CD4-positive, CD25-positive, alpha-beta regulatory T cell (primary cell): ENCODE data around the gene ZFYVE1. TPM values are rescaled to one million over a fixed set of nuclear protein-coding genes. Genes with fewer than 3 reads are reported as not detected.
A peak's percentile ranks its signal among the peaks of the same experiment; 100 is the strongest.

Source experiments
- ATAC-seq, 2 donors: fragments of 150-1000 bp; cut with Tn5 transposase; one replicate each; pipeline ENCODE4 v1.10.0; 2021; ENCODE audit warnings: low read depth in 2 of 2, moderate number of reproducible peaks in 2 of 2, moderate library complexity in 1 of 2
- DNase-seq, 3 donors: peaks; one replicate each; pipeline versions ENCODE4 v3.0.0 to v3.0.0-alpha.2; 2012 to 2022; ENCODE audit warnings: mixed read lengths in 1 of 3
- H3K27ac ChIP-seq: one replicate; pipeline ENCODE4 v1.7.0; 2013; ENCODE audit warnings: mild to moderate bottlenecking, low read length; ENCODE audit not compliant: insufficient read depth, poor library complexity, severe bottlenecking
- H3K27me3 ChIP-seq: one replicate; pipeline ENCODE4 v1.7.0; 2013; ENCODE audit warnings: low read length; ENCODE audit not compliant: control insufficient read depth, insufficient read depth
- H3K36me3 ChIP-seq: one replicate; pipeline ENCODE4 v1.7.0; 2013; ENCODE audit warnings: mild to moderate bottlenecking, low read length, moderate library complexity; ENCODE audit not compliant: control insufficient read depth, insufficient read depth
- H3K4me1 ChIP-seq: 2 replicates; pipeline ENCODE4 v1.7.0; 2013; ENCODE audit warnings: mild to moderate bottlenecking, low read length; ENCODE audit not compliant: insufficient read depth, control insufficient read depth, poor library complexity, severe bottlenecking
- H3K4me3 ChIP-seq: one replicate; pipeline ENCODE4 v1.7.0; 2013; ENCODE audit warnings: low read depth, mild to moderate bottlenecking, low read length, moderate library complexity
- H3K9me3 ChIP-seq, 2 experiments: 1 replicate in 1 of 2; 2 replicates in 1 of 2; pipeline ENCODE4 v1.7.0; 2013; ENCODE audit warnings: low read length in 2 of 2, mild to moderate bottlenecking in 1 of 2, moderate library complexity in 1 of 2; ENCODE audit not compliant: control insufficient read depth in 2 of 2
- H3K27ac Mint-ChIP-seq, 3 donors: one replicate each; pipeline ENCODE4 v1.8.0; 2020 to 2022; ENCODE audit warnings: mild to moderate bottlenecking in 3 of 3, mixed read lengths in 3 of 3, moderate library complexity in 2 of 3
- H3K27me3 Mint-ChIP-seq: one replicate; pipeline ENCODE4 v1.8.0; 2022; ENCODE audit warnings: mild to moderate bottlenecking, mixed read lengths
- H3K36me3 Mint-ChIP-seq: one replicate; pipeline ENCODE4 v1.8.0; 2020; ENCODE audit warnings: mixed read lengths
- H3K4me1 Mint-ChIP-seq, 4 donors: one replicate each; pipeline ENCODE4 v1.8.0; 2020 to 2022; ENCODE audit warnings: mixed read lengths in 4 of 4, mild to moderate bottlenecking in 1 of 4
- H3K4me3 Mint-ChIP-seq, 4 donors: one replicate each; pipeline ENCODE4 v1.8.0; 2020 to 2022; ENCODE audit warnings: mild to moderate bottlenecking in 4 of 4, mixed read lengths in 4 of 4, moderate library complexity in 3 of 4
- H3K9me3 Mint-ChIP-seq, 7 donors: one replicate each; pipeline ENCODE4 v1.8.0; 2020 to 2022; ENCODE audit warnings: mixed read lengths in 7 of 7, mild to moderate bottlenecking in 3 of 7, moderate library complexity in 2 of 7
- polyA plus RNA-seq, 4 donors: library from polyadenylated mRNA; unstranded; fragments of 300-500 nt; fragmentation: Illumina TruSeq; gene quantifications; one replicate each; pipeline ENCODE4 v1.2.3, GENCODE V29; 2021
- total RNA-seq: library from RNA; stranded (reverse); gene quantifications from one replicate; pipeline ENCODE4 v1.2.3, GENCODE V29; 2022

The ZFYVE1 gene, protein sequence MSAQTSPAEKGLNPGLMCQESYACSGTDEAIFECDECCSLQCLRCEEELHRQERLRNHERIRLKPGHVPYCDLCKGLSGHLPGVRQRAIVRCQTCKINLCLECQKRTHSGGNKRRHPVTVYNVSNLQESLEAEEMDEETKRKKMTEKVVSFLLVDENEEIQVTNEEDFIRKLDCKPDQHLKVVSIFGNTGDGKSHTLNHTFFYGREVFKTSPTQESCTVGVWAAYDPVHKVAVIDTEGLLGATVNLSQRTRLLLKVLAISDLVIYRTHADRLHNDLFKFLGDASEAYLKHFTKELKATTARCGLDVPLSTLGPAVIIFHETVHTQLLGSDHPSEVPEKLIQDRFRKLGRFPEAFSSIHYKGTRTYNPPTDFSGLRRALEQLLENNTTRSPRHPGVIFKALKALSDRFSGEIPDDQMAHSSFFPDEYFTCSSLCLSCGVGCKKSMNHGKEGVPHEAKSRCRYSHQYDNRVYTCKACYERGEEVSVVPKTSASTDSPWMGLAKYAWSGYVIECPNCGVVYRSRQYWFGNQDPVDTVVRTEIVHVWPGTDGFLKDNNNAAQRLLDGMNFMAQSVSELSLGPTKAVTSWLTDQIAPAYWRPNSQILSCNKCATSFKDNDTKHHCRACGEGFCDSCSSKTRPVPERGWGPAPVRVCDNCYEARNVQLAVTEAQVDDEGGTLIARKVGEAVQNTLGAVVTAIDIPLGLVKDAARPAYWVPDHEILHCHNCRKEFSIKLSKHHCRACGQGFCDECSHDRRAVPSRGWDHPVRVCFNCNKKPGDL
- 22.8 TPM for total RNA-seq
- polyA plus RNA-seq = 1 to 10 TPM; 4.1 to 6.1 (median 5.7) TPM

DNA sequence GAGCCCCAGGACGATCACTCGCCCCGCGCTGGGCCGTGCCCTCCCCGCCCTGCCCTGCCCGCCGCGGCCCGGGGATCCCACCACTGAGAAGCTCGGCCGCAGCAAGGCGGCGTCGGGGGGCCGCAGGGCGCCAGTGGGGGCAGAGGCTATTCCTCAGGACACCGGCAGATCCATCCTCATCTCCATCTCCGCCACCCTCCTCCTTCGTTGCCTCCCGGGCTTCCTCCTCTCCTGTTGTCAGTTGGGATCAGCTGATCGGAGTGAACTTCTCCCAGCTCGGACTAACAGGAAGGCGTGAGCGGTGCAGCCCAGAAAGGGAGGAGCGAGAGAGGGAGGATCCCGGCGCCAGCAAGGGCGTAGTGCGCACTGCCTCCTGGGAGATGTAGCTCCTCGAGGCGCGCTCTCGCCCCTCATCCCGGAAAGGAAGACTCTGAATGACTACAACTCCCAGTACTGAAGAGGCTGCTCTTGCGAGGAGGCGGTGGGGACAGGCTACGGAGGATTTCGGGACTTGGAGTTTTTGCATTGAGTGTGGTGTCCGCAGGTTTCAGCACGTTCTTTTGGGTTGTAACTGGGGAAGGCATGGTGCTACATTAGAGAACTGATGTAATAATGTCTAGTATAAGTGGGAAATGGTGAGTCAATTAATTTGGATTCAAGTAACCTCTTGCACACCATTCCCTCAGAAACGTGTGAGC lies at the start of gene ZFYVE1:
Gene ZFYVE1, minus strand, starts transcription at position 262 of the 698 bp plus-strand sequence. CDS start 2,598 bp downstream, outside the sequence.
- H3K27ac ChIP-seq = peak within 1 kb of the TSS; percentile 47

DNA sequence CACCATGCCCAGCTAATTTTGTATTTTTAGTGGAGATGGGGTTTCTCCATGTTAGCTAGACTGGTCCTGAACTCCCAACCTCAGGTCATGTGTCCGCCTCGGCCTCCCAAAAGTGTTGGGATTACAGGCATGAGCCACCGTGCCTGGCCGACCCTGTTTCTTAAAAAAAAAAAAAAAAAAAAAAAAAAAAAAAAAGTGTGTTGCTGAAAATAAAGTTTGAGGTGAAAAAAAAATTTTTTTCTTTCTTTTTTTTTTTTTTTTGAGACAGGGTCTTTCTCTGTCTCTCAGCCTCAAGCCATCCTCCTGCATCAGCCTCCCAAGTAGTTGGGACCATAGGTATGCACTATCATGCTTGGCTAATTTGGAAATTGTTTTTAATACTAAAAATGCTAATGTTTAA lies 42.7 kb upstream of the ZFYVE1 start:
- no peak overlapping the region for H3K4me3 Mint-ChIP-seq
- DNase-seq (no peak), ATAC-seq (no peak)
- no peak overlapping the region for H3K27ac ChIP-seq
- H3K27me3 ChIP-seq = no peaks in the 10 kb centered on the region
- H3K27ac Mint-ChIP-seq = no peak overlapping the region
- H3K36me3 ChIP-seq = peaks cover 48% of the 10 kb centered on the region
- H3K9me3 Mint-ChIP-seq = no peaks in the 10 kb centered on the region
- H3K9me3 ChIP-seq = no peaks in the 10 kb centered on the region
- no peaks in the 10 kb centered on the region for H3K27me3 Mint-ChIP-seq
- H3K4me1 Mint-ChIP-seq = peaks cover 14 to 64% (median 36%) of the 10 kb centered on the region in 4 donors
- H3K4me1 ChIP-seq = peaks cover 5% of the 10 kb centered on the region
- H3K4me3 ChIP-seq = no peak overlapping the region
- H3K36me3 Mint-ChIP-seq = peaks cover 20% of the 10 kb centered on the region

More for the DNA sequence above, at the start of gene ZFYVE1:
- Histone ChIP-seq H3K27me3 (no peaks in the 10 kb centered on the region), H3K36me3 (peaks cover 16% of the 10 kb centered on the region), H3K4me1 (peaks cover 30% of the 10 kb centered on the region), H3K4me3 (peak within 1 kb of the TSS; percentile 84), H3K9me3 (no peaks in the 10 kb centered on the region)
- Mint-ChIP-seq H3K4me3 (peak within 1 kb of the TSS; percentile 78 to 99 (median 98)), H3K9me3 (no peaks in the 10 kb centered on the region), H3K36me3 (peaks cover 19% of the 10 kb centered on the region), H3K27ac (peak within 1 kb of the TSS; percentile 73 to 98 (median 96)), H3K27me3 (no peaks in the 10 kb centered on the region), H3K4me1 (peaks cover 23 to 50% (median 35%) of the 10 kb centered on the region in 4 donors)
- DNase-seq (peak; percentile 84 to 98 (median 89)), ATAC-seq (peak; percentile 100)

- peak in 1 of 3 donors; percentile 34 for DNase-seq
- H3K36me3 Mint-ChIP-seq = peaks cover 25% of the 10 kb centered on the region
Measured at GRCh38 chr14:73058922-73059673, 32.2 kb upstream of the ZFYVE1 start.

GRCh38 chr14:73058224-73058921 lies 31.5 kb upstream of the ZFYVE1 start, which contains the start of gene RBM25:
TSS of gene RBM25 (plus strand) at chr14:73058534. CDS start at chr14:73071642, 13,108 bp downstream.
- ATAC-seq (peak; percentile 99), DNase-seq (peak; percentile 90 to 98 (median 96))
- peak within 1 kb of the TSS in 2 of 4 donors; percentile 18 to 68 for H3K4me3 Mint-ChIP-seq
- H3K36me3 Mint-ChIP-seq = peaks cover 19% of the 10 kb centered on the region
- peak within 1 kb of the TSS; percentile 86 for H3K4me3 ChIP-seq
- peaks cover 5% of the 10 kb centered on the region for H3K27me3 Mint-ChIP-seq
- no peak within 1 kb of the TSS for H3K27ac Mint-ChIP-seq
- H3K4me1 Mint-ChIP-seq = peaks cover 1 to 46% (median 30%) of the 10 kb centered on the region in 4 donors
- peaks cover 0 to 3% (median 0%) of the 10 kb centered on the region in 7 donors for H3K9me3 Mint-ChIP-seq
- no peaks in the 10 kb centered on the region for H3K9me3 ChIP-seq
- H3K27me3 ChIP-seq = no peaks in the 10 kb centered on the region
- H3K27ac ChIP-seq = peak within 1 kb of the TSS; percentile 90
- peaks cover 46% of the 10 kb centered on the region for H3K4me1 ChIP-seq
- peaks cover 12% of the 10 kb centered on the region for H3K36me3 ChIP-seq

More at GRCh38 chr14:73058922-73059673, 32.2 kb upstream of the ZFYVE1 start:
- H3K4me1 Mint-ChIP-seq = peaks cover 8 to 54% (median 36%) of the 10 kb centered on the region in 4 donors
- no peak for ATAC-seq
- peaks cover 5% of the 10 kb centered on the region for H3K27me3 Mint-ChIP-seq
- no peak overlapping the region for H3K4me3 Mint-ChIP-seq
- Histone ChIP-seq H3K27me3 (no peaks in the 10 kb centered on the region), H3K9me3 (no peaks in the 10 kb centered on the region), H3K4me3 (peak overlapping the region; percentile 86), H3K36me3 (peaks cover 18% of the 10 kb centered on the region), H3K27ac (peak overlapping the region; percentile 90), H3K4me1 (peaks cover 46% of the 10 kb centered on the region)
- H3K9me3 Mint-ChIP-seq = peaks cover 0 to 3% (median 0%) of the 10 kb centered on the region in 7 donors
- H3K27ac Mint-ChIP-seq = no peak overlapping the region

DNA sequence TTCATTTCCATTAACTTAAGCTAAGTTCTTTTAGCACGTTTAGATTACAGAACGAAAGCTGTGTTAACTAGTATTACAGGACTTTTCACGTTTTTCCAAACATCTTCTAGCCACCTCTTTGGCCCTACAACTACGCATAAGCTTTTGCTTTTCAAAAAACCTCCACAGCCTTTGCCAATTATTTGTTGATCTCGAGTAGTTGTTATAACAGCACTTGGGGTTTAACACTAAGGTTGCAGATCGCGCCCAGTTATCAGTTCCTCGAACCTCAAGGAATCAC lies 31.0 kb upstream of the ZFYVE1 start:
- Mint-ChIP-seq H3K4me1 (peaks cover 0 to 41% (median 28%) of the 10 kb centered on the region in 4 donors), H3K36me3 (peaks cover 17% of the 10 kb centered on the region), H3K9me3 (peaks cover 0 to 3% (median 0%) of the 10 kb centered on the region in 7 donors), H3K27me3 (peaks cover 5% of the 10 kb centered on the region), H3K27ac (no peak overlapping the region), H3K4me3 (no peak overlapping the region)
- peaks cover 9% of the 10 kb centered on the region for H3K36me3 ChIP-seq
- peaks cover 46% of the 10 kb centered on the region for H3K4me1 ChIP-seq
- DNase-seq (no peak), ATAC-seq (no peak)
- peak overlapping the region; percentile 86 for H3K4me3 ChIP-seq
- H3K27ac ChIP-seq = peak overlapping the region; percentile 90
- H3K27me3 ChIP-seq = no peaks in the 10 kb centered on the region
- no peaks in the 10 kb centered on the region for H3K9me3 ChIP-seq

DNA sequence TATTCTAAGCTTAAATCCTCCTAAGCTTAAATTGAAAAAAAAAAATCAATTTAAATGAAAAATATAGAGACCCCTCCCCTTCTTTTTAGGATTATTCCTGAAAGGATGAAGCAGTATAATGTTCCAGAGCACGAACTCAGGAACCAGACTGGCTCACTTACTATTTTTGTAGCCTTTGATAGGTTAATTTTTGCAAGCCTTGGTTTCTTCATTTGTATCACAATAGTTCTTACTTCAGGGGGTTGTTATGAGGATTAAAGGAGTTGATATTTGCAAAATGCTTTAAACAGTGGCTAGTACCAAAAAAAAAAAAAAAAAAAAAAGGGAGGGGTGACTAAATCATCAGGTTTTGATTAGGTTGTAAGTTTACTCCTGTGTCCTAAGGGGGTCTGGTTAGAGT lies 28.3 kb upstream of the ZFYVE1 start:
- no peaks in the 10 kb centered on the region for H3K27me3 ChIP-seq
- H3K9me3 ChIP-seq = no peaks in the 10 kb centered on the region
- DNase-seq (no peak), ATAC-seq (no peak)
- Mint-ChIP-seq H3K9me3 (peaks cover 0 to 3% (median 0%) of the 10 kb centered on the region in 7 donors), H3K4me1 (peaks cover 0 to 16% (median 11%) of the 10 kb centered on the region in 4 donors), H3K4me3 (no peak overlapping the region), H3K27me3 (peaks cover 5% of the 10 kb centered on the region), H3K36me3 (peaks cover 4% of the 10 kb centered on the region), H3K27ac (no peak overlapping the region)
- peaks cover 24% of the 10 kb centered on the region for H3K4me1 ChIP-seq
- H3K36me3 ChIP-seq = no peaks in the 10 kb centered on the region
- no peak overlapping the region for H3K27ac ChIP-seq
- no peak overlapping the region for H3K4me3 ChIP-seq
